Transverse colon (tissue), 4 donors: Measurements from ENCODE around the gene ZNF346. TPM values are rescaled to one million over a fixed set of nuclear protein-coding genes. Genes with fewer than 3 reads are reported as not detected.

ENCODE experiments used
- DNase-seq: peaks from one replicate; pipeline ENCODE4 v3.0.0-alpha.2; 2019
- H3K27ac ChIP-seq, 4 donors: fragments of 200-600 bp; sonication (generic); 2 replicates each; pipeline ENCODE4 v1.5.1; 2016 to 2018; ENCODE audit warnings: inconsistent platforms in 4 of 4
- H3K27me3 ChIP-seq: fragments of 200-600 bp; sonication (generic); 2 replicates; pipeline ENCODE4 v1.5.1; 2017; ENCODE audit warnings: inconsistent platforms
- H3K36me3 ChIP-seq, 4 donors: fragments of 200-600 bp; sonication (generic); 2 replicates each; pipeline ENCODE4 v1.5.1; 2017 to 2019; ENCODE audit warnings: inconsistent platforms in 4 of 4
- H3K4me1 ChIP-seq, 4 donors: fragments of 200-600 bp; sonication (generic); 2 replicates each; pipeline ENCODE4 v1.5.1; 2017 to 2020; ENCODE audit warnings: inconsistent platforms in 4 of 4
- H3K4me3 ChIP-seq, 4 donors: fragments of 200-600 bp; sonication (generic); 1 replicate in 1 of 4; 2 replicates in 3 of 4; pipeline versions ENCODE4 v1.5.1 to v1.6.1; 2017 to 2019; ENCODE audit warnings: inconsistent platforms in 4 of 4
- H3K9me3 ChIP-seq, 2 donors: fragments of 200-600 bp; sonication (generic); 2 replicates each; pipeline ENCODE4 v1.5.1; 2017 to 2019; ENCODE audit warnings: inconsistent platforms in 2 of 2
- EP300 ChIP-seq: sonication (generic); formaldehyde crosslinking; IDR thresholded peaks from one replicate; pipeline ENCODE4 v1.6.1; 2017; ENCODE audit warnings: antibody characterized with exemption, low read depth
- POLR2A ChIP-seq: fragments of 450-650 bp; IDR thresholded peaks from one replicate; pipeline ENCODE4 v1.6.1; 2016; ENCODE audit warnings: antibody characterized with exemption, mild to moderate bottlenecking, moderate library complexity
- POLR2AphosphoS5 ChIP-seq, 3 donors: sonication (generic); formaldehyde crosslinking; IDR thresholded peaks; one replicate each; pipeline ENCODE4 v1.6.1; 2016; ENCODE audit warnings: antibody characterized with exemption in 3 of 3
- WGBS, 2 donors: methylation state at CpG; one replicate each; pipeline ENCODE4 v1.1.5; 2018; ENCODE audit warnings: low coverage in 1 of 2; 5-methylcytosine and 5-hydroxymethylcytosine counted together
- in situ Hi-C, 4 donors: fragments of 200-750 bp; cut with MboI; loops; one replicate each; pipeline versions ENCODE4 v1.15.0 to v1.15.1; 2017; ENCODE audit warnings: low sequenced_read_pairs in 3 of 4, low pct_ligation_motif_present in 1 of 4, low pct_unique_long_range_greater_than_20kb in 1 of 4
- intact Hi-C: fragments of 100-400 bp; cut with DNase I; formaldehyde crosslinking; loops from one replicate; pipeline ENCODE4 v1.15.1; 2023; ENCODE audit warnings: low total_unique reads
- total RNA-seq, 4 donors: library from RNA; depleted of rRNA; stranded (reverse); fragments of >200 nt; gene quantifications; one replicate each; pipeline ENCODE4 v1.1.0, GENCODE V29; 2016
- TF ChIP-seq, protein P1 (sequence below), 5 experiments: fragments of 200-600 bp in 3 of 5; fragments of 450-650 bp in 2 of 5; sonication (generic) in 3 of 5; IDR thresholded peaks; 1 replicate in 2 of 5; 2 replicates in 3 of 5; pipeline ENCODE4 v1.5.1; 2016 to 2017; ENCODE audit warnings: antibody characterized with exemption in 5 of 5, inconsistent platforms in 3 of 5, mild to moderate bottlenecking in 2 of 5, moderate library complexity in 1 of 5

The ZNF346 gene
- total RNA-seq, 4 donors from 2014 or later, result 10.1 to 19.5 (median 12.6) TPM

GRCh38 chr5:177089825-177090641 lies 67.5 kb downstream of the ZNF346 start:
- WGBS, 2 donors, result 71% methylated on average over 14 of the region's 21 CpGs; no CpG with 5 or more reads in 1 of the 2 donors
- TF ChIP-seq, protein P1, sequence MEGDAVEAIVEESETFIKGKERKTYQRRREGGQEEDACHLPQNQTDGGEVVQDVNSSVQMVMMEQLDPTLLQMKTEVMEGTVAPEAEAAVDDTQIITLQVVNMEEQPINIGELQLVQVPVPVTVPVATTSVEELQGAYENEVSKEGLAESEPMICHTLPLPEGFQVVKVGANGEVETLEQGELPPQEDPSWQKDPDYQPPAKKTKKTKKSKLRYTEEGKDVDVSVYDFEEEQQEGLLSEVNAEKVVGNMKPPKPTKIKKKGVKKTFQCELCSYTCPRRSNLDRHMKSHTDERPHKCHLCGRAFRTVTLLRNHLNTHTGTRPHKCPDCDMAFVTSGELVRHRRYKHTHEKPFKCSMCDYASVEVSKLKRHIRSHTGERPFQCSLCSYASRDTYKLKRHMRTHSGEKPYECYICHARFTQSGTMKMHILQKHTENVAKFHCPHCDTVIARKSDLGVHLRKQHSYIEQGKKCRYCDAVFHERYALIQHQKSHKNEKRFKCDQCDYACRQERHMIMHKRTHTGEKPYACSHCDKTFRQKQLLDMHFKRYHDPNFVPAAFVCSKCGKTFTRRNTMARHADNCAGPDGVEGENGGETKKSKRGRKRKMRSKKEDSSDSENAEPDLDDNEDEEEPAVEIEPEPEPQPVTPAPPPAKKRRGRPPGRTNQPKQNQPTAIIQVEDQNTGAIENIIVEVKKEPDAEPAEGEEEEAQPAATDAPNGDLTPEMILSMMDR (IDR thresholded peaks at IDR 0.05), result no peak
- TF ChIP-seq POLR2AphosphoS5 (IDR thresholded peaks at IDR 0.05), result no peak
- no peak for TF ChIP-seq EP300
- no peak for TF ChIP-seq POLR2A
- Histone ChIP-seq H3K4me3 (no peak overlapping the region), H3K27me3 (no peaks in the 10 kb centered on the region), H3K27ac (peak overlapping the region; percentile 63 to 87 (median 73)), H3K4me1 (peaks cover 9 to 48% (median 38%) of the 10 kb centered on the region in 4 donors), H3K36me3 (no peaks in the 10 kb centered on the region), H3K9me3 (no peaks in the 10 kb centered on the region)
- in situ Hi-C loops, result no loop called here
- intact Hi-C loops, result loop anchor here (10.0 kb wide), 1 partner anchor 1625 kb away; no protein-coding TSS in a partner anchor
- peak; percentile 47 for DNase-seq

- in situ Hi-C loops (no loop called here), intact Hi-C loops (loop anchor here (10.0 kb wide), 1 partner anchor 1626 kb away; no protein-coding TSS in a partner anchor)
- WGBS, 2 donors, result 86% methylated on average over 13 of the region's 13 CpGs; no CpG with 5 or more reads in 1 of the 2 donors
- Histone ChIP-seq H3K27ac (no peak overlapping the region), H3K4me3 (no peak overlapping the region), H3K27me3 (no peaks in the 10 kb centered on the region), H3K4me1 (peaks cover 9 to 55% (median 37%) of the 10 kb centered on the region in 4 donors), H3K9me3 (no peaks in the 10 kb centered on the region), H3K36me3 (no peaks in the 10 kb centered on the region)
- DNase-seq, result no peak
- TF ChIP-seq, protein P1 (IDR thresholded peaks at IDR 0.05), result no peak
- TF ChIP-seq EP300 (no peak), POLR2A (no peak), POLR2AphosphoS5 (IDR thresholded peaks at IDR 0.05) (no peak)
Measured at GRCh38 chr5:177090813-177091212, 68.3 kb downstream of the ZNF346 start.

DNA sequence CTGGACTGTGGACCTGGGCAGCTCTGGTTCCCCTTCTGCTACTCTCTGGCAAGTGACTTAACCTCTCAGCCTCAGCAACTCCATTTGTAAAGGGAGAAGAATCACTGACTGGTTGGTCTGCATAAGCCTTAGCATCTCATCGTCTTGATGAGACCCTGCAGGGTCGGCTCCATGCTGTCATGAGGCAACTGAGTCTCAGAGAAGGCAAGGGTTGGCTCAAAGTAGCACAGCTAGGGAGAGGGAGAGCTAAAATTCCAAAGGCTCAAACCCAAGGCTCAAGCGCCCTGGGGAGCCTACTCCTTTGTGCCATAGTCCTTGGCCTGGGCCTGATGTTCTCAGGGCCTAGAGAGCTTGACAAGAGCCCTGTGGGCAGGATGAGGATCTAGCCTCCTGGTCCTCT lies 68.7 kb downstream of the ZNF346 start:
- H3K27ac ChIP-seq, result peak overlapping the region in 1 of 4 donors; percentile 5
- H3K4me3 ChIP-seq, result no peak overlapping the region
- peaks cover 9 to 53% (median 37%) of the 10 kb centered on the region in 4 donors for H3K4me1 ChIP-seq
- H3K27me3 ChIP-seq, result no peaks in the 10 kb centered on the region
- no peak for TF ChIP-seq POLR2AphosphoS5 (IDR thresholded peaks at IDR 0.05)
- TF ChIP-seq POLR2A, result no peak
- TF ChIP-seq, protein P1 (IDR thresholded peaks at IDR 0.05), result no peak
- no peak for TF ChIP-seq EP300
- no peak for DNase-seq
- WGBS, 2 donors, result 71 to 100% methylated on average over 1 to 3 of the region's 3 CpGs
- no peaks in the 10 kb centered on the region for H3K9me3 ChIP-seq
- in situ Hi-C loops, result no loop called here
- no peaks in the 10 kb centered on the region for H3K36me3 ChIP-seq
- intact Hi-C loops, result loop anchor here (10.0 kb wide), 1 partner anchor 1626 kb away; no protein-coding TSS in a partner anchor

DNA sequence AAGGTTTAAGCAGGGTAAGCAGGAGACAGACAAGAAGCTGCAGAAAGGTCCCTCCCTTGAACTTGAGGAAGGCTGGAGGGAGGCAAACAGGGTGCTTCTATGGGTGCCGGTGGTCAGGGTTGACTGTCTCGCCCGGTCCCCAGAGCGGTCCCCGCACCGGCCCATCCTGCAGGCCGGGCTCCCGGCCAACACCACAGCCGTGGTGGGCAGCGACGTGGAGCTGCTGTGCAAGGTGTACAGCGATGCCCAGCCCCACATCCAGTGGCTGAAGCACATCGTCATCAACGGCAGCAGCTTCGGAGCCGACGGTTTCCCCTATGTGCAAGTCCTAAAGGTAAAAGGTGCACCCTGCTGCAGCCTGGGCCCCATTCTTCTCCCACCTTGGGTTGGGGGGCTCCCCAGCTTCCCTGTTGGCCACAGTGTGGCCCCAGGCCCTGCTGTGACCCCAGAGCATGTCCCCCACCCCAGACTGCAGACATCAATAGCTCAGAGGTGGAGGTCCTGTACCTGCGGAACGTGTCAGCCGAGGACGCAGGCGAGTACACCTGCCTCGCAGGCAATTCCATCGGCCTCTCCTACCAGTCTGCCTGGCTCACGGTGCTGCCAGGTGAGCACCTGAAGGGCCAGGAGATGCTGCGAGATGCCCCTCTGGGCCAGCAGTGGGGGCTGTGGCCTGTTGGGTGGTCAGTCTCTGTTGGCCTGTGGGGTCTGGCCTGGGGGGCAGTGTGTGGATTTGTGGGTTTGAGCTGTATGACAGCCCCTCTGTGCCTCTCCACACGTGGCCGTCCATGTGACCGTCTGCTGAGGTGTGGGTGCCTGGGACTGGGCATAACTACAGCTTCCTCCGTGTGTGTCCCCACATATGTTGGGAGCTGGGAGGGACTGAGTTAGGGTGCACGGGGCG lies 69.9 kb downstream of the ZNF346 start:
- H3K4me1 ChIP-seq, result peaks cover 9 to 47% (median 32%) of the 10 kb centered on the region in 4 donors
- no peaks in the 10 kb centered on the region for H3K36me3 ChIP-seq
- DNase-seq, result no peak
- intact Hi-C loops, result loop anchor here (10.0 kb wide), 1 partner anchor 1628 kb away; no protein-coding TSS in a partner anchor
- H3K4me3 ChIP-seq, result no peak overlapping the region
- H3K27ac ChIP-seq, result peak overlapping the region in 1 of 4 donors; percentile 5
- H3K9me3 ChIP-seq, result no peaks in the 10 kb centered on the region
- no peaks in the 10 kb centered on the region for H3K27me3 ChIP-seq
- in situ Hi-C loops, result no loop called here
- TF ChIP-seq, protein P1 (IDR thresholded peaks at IDR 0.05), result no peak
- TF ChIP-seq POLR2AphosphoS5 (IDR thresholded peaks at IDR 0.05), result no peak
- no peak for TF ChIP-seq EP300
- TF ChIP-seq POLR2A, result no peak
- WGBS, 2 donors, result 88% methylated on average over 30 of the region's 32 CpGs; no CpG with 5 or more reads in 1 of the 2 donors
